B cell (primary cell): ENCODE measurements around the gene YARS1. TPM values are rescaled to one million over a fixed set of nuclear protein-coding genes. Genes with fewer than 3 reads are reported as not detected.

Experiments
- ATAC-seq: fragments of 200-7000 bp; cut with Tn5 transposase; one replicate; pipeline ENCODE4 v1.10.0; 2021; ENCODE audit warnings: low read depth, mild to moderate bottlenecking, moderate number of reproducible peaks, moderate library complexity
- CTCF ChIA-PET: fragments of 350-600 bp; sonication (Branson Sonifier 250); formaldehyde crosslinking; loops from one replicate; lab custom pipeline; 2021; ENCODE audit warnings: antibody characterized with exemption, inconsistent platforms; lab: Charles Lee
- POLR2A ChIA-PET: fragments of 350-600 bp; sonication (Branson Sonifier 250); formaldehyde crosslinking; loops from one replicate; lab custom pipeline; 2021; ENCODE audit warnings: antibody characterized with exemption; lab: Charles Lee
- DNase-seq: peaks from one replicate; pipeline ENCODE4 v3.0.0; 2013
- H2AFZ ChIP-seq: 2 replicates; pipeline ENCODE4 v1.6.1; 2012; ENCODE audit warnings: mild to moderate bottlenecking, low read depth, low read length; ENCODE audit not compliant: insufficient read depth, poor library complexity, severe bottlenecking
- H3K27ac ChIP-seq, 2 donors: 1 replicate in 1 of 2; 2 replicates in 1 of 2; pipeline ENCODE4 v1.5.1; 2012 to 2013; ENCODE audit warnings: low read length in 2 of 2, mild to moderate bottlenecking in 2 of 2, moderate library complexity in 1 of 2
- H3K27me3 ChIP-seq, 4 experiments: fragments of 200-600 bp in 1 of 4; sonication (generic) in 1 of 4; replicated peaks in 1 of 4; 1 replicate in 2 of 4; 2 replicates in 2 of 4; pipeline versions ENCODE4 v1.6.1 to v1.7.0; 2013 to 2016; ENCODE audit warnings: low read length in 3 of 4, mild to moderate bottlenecking in 2 of 4, mixed read lengths in 1 of 4, moderate library complexity in 1 of 4; ENCODE audit not compliant: insufficient read depth in 4 of 4, control insufficient read depth in 3 of 4; ENCODE audit errors: control extremely low read depth in 1 of 4
- H3K36me3 ChIP-seq, 2 experiments: replicated peaks in 1 of 2; 1 replicate in 1 of 2; 2 replicates in 1 of 2; pipeline versions ENCODE4 v1.6.1 to v1.7.1; 2013; ENCODE audit warnings: low read length in 1 of 2; ENCODE audit not compliant: insufficient read depth in 2 of 2, control insufficient read depth in 1 of 2; ENCODE audit errors: control extremely low read depth in 1 of 2, extremely low read depth in 1 of 2
- H3K4me1 ChIP-seq, 2 donors: fragments of 200-600 bp in 1 of 2; sonication (generic) in 1 of 2; 1 replicate in 1 of 2; 2 replicates in 1 of 2; pipeline versions ENCODE4 v1.5.1 to v1.6.1; 2013 to 2017; ENCODE audit warnings: low read length in 2 of 2; ENCODE audit not compliant: control insufficient read depth in 2 of 2, insufficient read depth in 2 of 2
- H3K4me2 ChIP-seq: replicated peaks from 2 replicates; pipeline ENCODE3; 2012; ENCODE audit warnings: mild to moderate bottlenecking, low read depth, low read length; ENCODE audit not compliant: poor library complexity, severe bottlenecking
- H3K4me3 ChIP-seq, 5 experiments: fragments of 200-600 bp in 1 of 5; sonication (generic) in 1 of 5; 1 replicate in 3 of 5; 2 replicates in 2 of 5; pipeline versions ENCODE4 v1.5.1 to v1.7.0; 2011 to 2016; ENCODE audit warnings: low read length in 4 of 5, mild to moderate bottlenecking in 4 of 5, low read depth in 2 of 5, control low read depth in 1 of 5, moderate library complexity in 1 of 5; ENCODE audit not compliant: insufficient read depth in 1 of 5; ENCODE audit errors: control extremely low read depth in 1 of 5, extremely low read depth in 1 of 5
- H3K79me2 ChIP-seq: fragments of 200-600 bp; sonication (generic); one replicate; pipeline ENCODE4 v1.6.0; 2016; ENCODE audit warnings: low read length; ENCODE audit not compliant: control insufficient read depth, insufficient read depth
- H3K9ac ChIP-seq: fragments of 200-600 bp; sonication (generic); 2 replicates; pipeline ENCODE4 v1.6.1; 2017; ENCODE audit warnings: mild to moderate bottlenecking, low read length, moderate library complexity
- H3K9me3 ChIP-seq, 3 donors: one replicate each; pipeline versions ENCODE4 v1.6.1 to v1.7.1; 2013; ENCODE audit warnings: low read length in 2 of 3; ENCODE audit not compliant: control insufficient read depth in 2 of 3, insufficient read depth in 1 of 3; ENCODE audit errors: control extremely low read depth in 1 of 3
- H4K20me1 ChIP-seq: 2 replicates; pipeline ENCODE4 v1.6.0; 2012; ENCODE audit warnings: mild to moderate bottlenecking, low read length; ENCODE audit not compliant: insufficient read depth, control insufficient read depth, poor library complexity, severe bottlenecking
- H3K27ac Mint-ChIP-seq: one replicate; pipeline ENCODE4 v1.8.0; 2021; ENCODE audit warnings: mixed read lengths
- H3K27me3 Mint-ChIP-seq: one replicate; pipeline ENCODE4 v1.8.0; 2021; ENCODE audit warnings: mixed read lengths
- H3K4me1 Mint-ChIP-seq: one replicate; pipeline ENCODE4 v1.8.0; 2021; ENCODE audit warnings: mixed read lengths
- H3K4me3 Mint-ChIP-seq: one replicate; pipeline ENCODE4 v1.8.0; 2021; ENCODE audit warnings: mixed read lengths
- H3K9me3 Mint-ChIP-seq: one replicate; pipeline ENCODE4 v1.8.0; 2022; ENCODE audit warnings: mixed read lengths; ENCODE audit not compliant: insufficient read depth
- EZH2 ChIP-seq: IDR thresholded peaks from 2 replicates; pipeline ENCODE4 v1.6.1; 2012; ENCODE audit warnings: borderline replicate concordance, low read depth, mild to moderate bottlenecking, moderate library complexity, low read length; ENCODE audit not compliant: insufficient read depth, poor library complexity, severe bottlenecking
- WGBS: methylation state at CpG from one replicate; pipeline ENCODE4 v1.1.5; 2013; ENCODE audit warnings: missing lambda C conversion rate; ENCODE audit not compliant: insufficient coverage; 5-methylcytosine and 5-hydroxymethylcytosine counted together
- intact Hi-C: fragments of 100-400 bp; cut with micrococcal nuclease; formaldehyde crosslinking; loops from one replicate; pipeline ENCODE4 v1.10.0; 2022
- polyA plus RNA-seq: library from polyadenylated mRNA; depleted of rRNA; stranded (reverse); fragments of >200 nt; gene quantifications from 2 replicates; pipeline ENCODE4 v1.2.3, GENCODE V29; 2012
- total RNA-seq, 2 donors: library from RNA; stranded (reverse); fragments of 120-200 nt in 1 of 2; gene quantifications; 1 replicate in 1 of 2; 2 replicates in 1 of 2; pipeline versions ENCODE4 v1.2.3 to v1.2.4, GENCODE V29; 2013 to 2022
- TF ChIP-seq, protein P1 (sequence below): fragments of 200-600 bp; IDR thresholded peaks from one replicate; pipeline ENCODE4 v1.8.0; 2022; ENCODE audit warnings: antibody characterized with exemption, mild to moderate bottlenecking

YARS1 gene
- total and polyA plus RNA-seq, 2 donors (not counting 1 experiment from before 2014, with no cell fraction given): 33.0 to 73.2 TPM

DNA sequence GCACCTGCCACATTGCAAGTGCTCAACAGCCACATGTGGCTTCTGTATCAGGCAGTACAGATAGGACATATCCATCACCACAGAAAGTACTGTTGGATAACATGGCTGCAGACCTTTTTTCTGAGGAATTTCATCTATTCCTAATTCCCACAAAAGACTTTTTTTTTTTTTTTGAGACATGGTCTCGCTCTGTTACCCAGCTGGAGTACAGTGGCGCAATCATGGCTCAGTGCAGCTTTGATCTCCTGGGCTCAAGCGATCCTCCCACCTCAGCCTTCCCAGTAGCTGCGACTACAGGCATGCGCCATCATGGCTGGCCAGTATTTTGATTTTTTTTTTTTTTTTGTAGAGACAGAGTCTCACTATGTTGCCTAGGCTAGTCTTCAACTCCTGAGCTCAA, 33.3 kb downstream of the YARS1 start:
- no peaks in the 10 kb centered on the region for H3K4me1 Mint-ChIP-seq
- H3K27ac Mint-ChIP-seq: no peak overlapping the region
- Histone ChIP-seq H3K4me1 (no peaks in the 10 kb centered on the region), H3K4me3 (no peak overlapping the region), H3K9me3 (no peaks in the 10 kb centered on the region), H3K79me2 (peaks cover 3% of the 10 kb centered on the region), H3K9ac (no peak overlapping the region), H4K20me1 (no peaks in the 10 kb centered on the region), H3K36me3 (peaks cover 4 to 64% of the 10 kb centered on the region in 2 experiments), H3K27me3 (no peaks in the 10 kb centered on the region), H3K27ac (no peak overlapping the region), H2AFZ (no peak overlapping the region), H3K4me2 (no peak overlapping the region)
- ATAC-seq: no peak
- CTCF ChIA-PET: interaction anchor here (0.6 to 1.0 kb wide), 3 partner anchors 9 to 89 kb away, joined by 3 read pairs; no protein-coding TSS in a partner anchor
- no peaks in the 10 kb centered on the region for H3K27me3 Mint-ChIP-seq
- H3K9me3 Mint-ChIP-seq: no peaks in the 10 kb centered on the region
- 92% methylated on average over 2 of the region's 5 CpGs for WGBS
- POLR2A ChIA-PET: interaction anchor here (0.6 kb wide), 1 partner anchor 40 kb away, joined by 3 read pairs; no protein-coding TSS in a partner anchor
- H3K4me3 Mint-ChIP-seq: no peak overlapping the region
- intact Hi-C loops: no loop called here
- TF ChIP-seq, protein P1, sequence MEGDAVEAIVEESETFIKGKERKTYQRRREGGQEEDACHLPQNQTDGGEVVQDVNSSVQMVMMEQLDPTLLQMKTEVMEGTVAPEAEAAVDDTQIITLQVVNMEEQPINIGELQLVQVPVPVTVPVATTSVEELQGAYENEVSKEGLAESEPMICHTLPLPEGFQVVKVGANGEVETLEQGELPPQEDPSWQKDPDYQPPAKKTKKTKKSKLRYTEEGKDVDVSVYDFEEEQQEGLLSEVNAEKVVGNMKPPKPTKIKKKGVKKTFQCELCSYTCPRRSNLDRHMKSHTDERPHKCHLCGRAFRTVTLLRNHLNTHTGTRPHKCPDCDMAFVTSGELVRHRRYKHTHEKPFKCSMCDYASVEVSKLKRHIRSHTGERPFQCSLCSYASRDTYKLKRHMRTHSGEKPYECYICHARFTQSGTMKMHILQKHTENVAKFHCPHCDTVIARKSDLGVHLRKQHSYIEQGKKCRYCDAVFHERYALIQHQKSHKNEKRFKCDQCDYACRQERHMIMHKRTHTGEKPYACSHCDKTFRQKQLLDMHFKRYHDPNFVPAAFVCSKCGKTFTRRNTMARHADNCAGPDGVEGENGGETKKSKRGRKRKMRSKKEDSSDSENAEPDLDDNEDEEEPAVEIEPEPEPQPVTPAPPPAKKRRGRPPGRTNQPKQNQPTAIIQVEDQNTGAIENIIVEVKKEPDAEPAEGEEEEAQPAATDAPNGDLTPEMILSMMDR: no peak
- TF ChIP-seq EZH2: no peak
- no peak for DNase-seq

DNA sequence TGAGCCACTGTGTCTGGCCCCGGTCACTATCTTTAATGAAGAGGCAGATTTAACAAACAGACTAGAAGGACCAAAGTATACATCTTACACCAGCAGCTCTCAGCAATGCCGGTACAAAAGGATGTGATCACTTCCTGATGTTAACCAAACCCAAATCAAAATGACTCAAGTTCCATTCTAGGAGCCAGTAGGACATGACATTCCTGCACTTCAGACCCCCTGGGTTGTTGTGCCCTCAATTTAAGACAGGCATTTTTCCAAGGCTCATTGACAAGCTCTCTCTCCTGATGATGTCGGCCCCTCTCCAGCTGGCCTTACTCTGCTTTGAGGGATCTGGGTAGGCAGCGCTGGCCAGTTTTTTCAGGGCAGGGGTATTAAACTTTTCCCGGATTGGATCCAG, 35.1 kb downstream of the YARS1 start:
- intact Hi-C loops: no loop called here
- Histone ChIP-seq H3K36me3 (peaks cover 2 to 59% of the 10 kb centered on the region in 2 experiments), H3K27ac (no peak overlapping the region), H3K9ac (no peak overlapping the region), H3K4me2 (no peak overlapping the region), H3K79me2 (no peaks in the 10 kb centered on the region), H3K9me3 (no peaks in the 10 kb centered on the region), H3K4me1 (no peaks in the 10 kb centered on the region), H2AFZ (no peak overlapping the region), H3K27me3 (no peaks in the 10 kb centered on the region), H4K20me1 (no peaks in the 10 kb centered on the region), H3K4me3 (no peak overlapping the region)
- H3K27ac Mint-ChIP-seq: no peak overlapping the region
- CTCF ChIA-PET: interaction anchor here (0.6 to 1.7 kb wide), 4 partner anchors 9 to 69 kb away, joined by 4 to 9 read pairs (median 7); no protein-coding TSS in a partner anchor
- POLR2A ChIA-PET: no interaction called here
- H3K4me1 Mint-ChIP-seq: no peaks in the 10 kb centered on the region
- DNase-seq (no peak), ATAC-seq (no peak)
- H3K27me3 Mint-ChIP-seq: no peaks in the 10 kb centered on the region
- 88% methylated on average over 5 of the region's 5 CpGs for WGBS
- no peak overlapping the region for H3K4me3 Mint-ChIP-seq
- H3K9me3 Mint-ChIP-seq: no peaks in the 10 kb centered on the region
- TF ChIP-seq, protein P1: no peak
- TF ChIP-seq EZH2: no peak
